ENCODE data around the gene CERS3. TPM values are rescaled to one million over a fixed set of nuclear protein-coding genes. Genes with fewer than 3 reads are reported as not detected.

Gene CERS3
- polyA plus RNA-seq, 1 of the 3 experiments (the other 2 are of a cell fraction) = not detected

GRCh38 chr15:100570735-100571313 lies 42.1 kb upstream of the CERS3 start:
- Histone ChIP-seq H3K36me3 (replicated peaks in 1 of 2; ENCODE audit: control insufficient read depth in 1 of 2, insufficient read depth in 2 of 2, low read length in 1 of 2) (peaks cover 26 to 53% of the 10 kb centered on the region in 2 experiments), H3K9me3 (no peaks in the 10 kb centered on the region), H3K27me3 (ENCODE audit: insufficient read depth) (no peaks in the 10 kb centered on the region), H3K4me1 (ENCODE audit: control insufficient read depth in 1 of 2, insufficient read depth in 2 of 2, low read depth in 1 of 2, low read length in 1 of 2) (no peaks in the 10 kb centered on the region), H3K4me3 (ENCODE audit: low read depth in 2 of 2, low read length in 1 of 2) (no peak overlapping the region), H3K27ac (ENCODE audit: low read depth in 2 of 2, low read length in 1 of 2) (no peak overlapping the region), H3K79me2 (ENCODE audit: insufficient read depth) (peaks cover 2% of the 10 kb centered on the region), H3K9me2 (no peaks in the 10 kb centered on the region), H2AFZ (ENCODE audit: low read depth) (no peak overlapping the region), H3K9ac (no peak overlapping the region), H3F3A (replicated peaks; ENCODE audit: insufficient read depth) (peaks cover 3% of the 10 kb centered on the region), H3K4me2 (no peak overlapping the region), H4K20me1 (ENCODE audit: insufficient read depth) (no peaks in the 10 kb centered on the region)
- no peak for DNase-seq
- WGBS (ENCODE audit: low lambda C conversion rate) = 100% methylated on average over 4 of the region's 4 CpGs
- TF ChIP-seq FOSL2 (IDR thresholded peaks at IDR 0.05; ENCODE audit: borderline replicate concordance, low read depth) (no peak), MEF2A (IDR thresholded peaks at IDR 0.05; ENCODE audit: borderline replicate concordance, low read depth) (no peak), FOXM1 (IDR thresholded peaks at IDR 0.05; ENCODE audit: low read depth) (no peak), SIN3A (IDR thresholded peaks at IDR 0.05; ENCODE audit: borderline replicate concordance, low read depth, low read length) (no peak), MXI1 (IDR thresholded peaks at IDR 0.05; ENCODE audit: low read depth, low read length) (no peak), GATA2 (CRISPR knock-in tag; IDR thresholded peaks at IDR 0.05) (no peak), GABPA (IDR thresholded peaks at IDR 0.05; ENCODE audit: low read depth) (no peak), ELF1 (IDR thresholded peaks at IDR 0.05) (no peak), NFIC (IDR thresholded peaks at IDR 0.05; ENCODE audit: borderline replicate concordance) (no peak), RXRA (IDR thresholded peaks at IDR 0.05; ENCODE audit: borderline replicate concordance, low read depth) (no peak)
- TF ChIP-seq, protein P1, sequence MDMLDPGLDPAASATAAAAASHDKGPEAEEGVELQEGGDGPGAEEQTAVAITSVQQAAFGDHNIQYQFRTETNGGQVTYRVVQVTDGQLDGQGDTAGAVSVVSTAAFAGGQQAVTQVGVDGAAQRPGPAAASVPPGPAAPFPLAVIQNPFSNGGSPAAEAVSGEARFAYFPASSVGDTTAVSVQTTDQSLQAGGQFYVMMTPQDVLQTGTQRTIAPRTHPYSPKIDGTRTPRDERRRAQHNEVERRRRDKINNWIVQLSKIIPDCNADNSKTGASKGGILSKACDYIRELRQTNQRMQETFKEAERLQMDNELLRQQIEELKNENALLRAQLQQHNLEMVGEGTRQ (IDR thresholded peaks at IDR 0.05; ENCODE audit: borderline replicate concordance, low read depth, low read length) = no peak
- TF ChIP-seq, protein P2, sequence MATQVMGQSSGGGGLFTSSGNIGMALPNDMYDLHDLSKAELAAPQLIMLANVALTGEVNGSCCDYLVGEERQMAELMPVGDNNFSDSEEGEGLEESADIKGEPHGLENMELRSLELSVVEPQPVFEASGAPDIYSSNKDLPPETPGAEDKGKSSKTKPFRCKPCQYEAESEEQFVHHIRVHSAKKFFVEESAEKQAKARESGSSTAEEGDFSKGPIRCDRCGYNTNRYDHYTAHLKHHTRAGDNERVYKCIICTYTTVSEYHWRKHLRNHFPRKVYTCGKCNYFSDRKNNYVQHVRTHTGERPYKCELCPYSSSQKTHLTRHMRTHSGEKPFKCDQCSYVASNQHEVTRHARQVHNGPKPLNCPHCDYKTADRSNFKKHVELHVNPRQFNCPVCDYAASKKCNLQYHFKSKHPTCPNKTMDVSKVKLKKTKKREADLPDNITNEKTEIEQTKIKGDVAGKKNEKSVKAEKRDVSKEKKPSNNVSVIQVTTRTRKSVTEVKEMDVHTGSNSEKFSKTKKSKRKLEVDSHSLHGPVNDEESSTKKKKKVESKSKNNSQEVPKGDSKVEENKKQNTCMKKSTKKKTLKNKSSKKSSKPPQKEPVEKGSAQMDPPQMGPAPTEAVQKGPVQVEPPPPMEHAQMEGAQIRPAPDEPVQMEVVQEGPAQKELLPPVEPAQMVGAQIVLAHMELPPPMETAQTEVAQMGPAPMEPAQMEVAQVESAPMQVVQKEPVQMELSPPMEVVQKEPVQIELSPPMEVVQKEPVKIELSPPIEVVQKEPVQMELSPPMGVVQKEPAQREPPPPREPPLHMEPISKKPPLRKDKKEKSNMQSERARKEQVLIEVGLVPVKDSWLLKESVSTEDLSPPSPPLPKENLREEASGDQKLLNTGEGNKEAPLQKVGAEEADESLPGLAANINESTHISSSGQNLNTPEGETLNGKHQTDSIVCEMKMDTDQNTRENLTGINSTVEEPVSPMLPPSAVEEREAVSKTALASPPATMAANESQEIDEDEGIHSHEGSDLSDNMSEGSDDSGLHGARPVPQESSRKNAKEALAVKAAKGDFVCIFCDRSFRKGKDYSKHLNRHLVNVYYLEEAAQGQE (IDR thresholded peaks at IDR 0.05; ENCODE audit: low read depth, low read length) = no peak
- POLR2A ChIA-PET = no interaction called here
- CTCF ChIA-PET = interaction anchor here (0.9 to 10.9 kb wide), 5 partner anchors 15 to 232 kb away, joined by 3 to 130 read pairs (median 4); no protein-coding TSS in a partner anchor

- Histone ChIP-seq H3K27ac (ENCODE audit: low read depth in 2 of 2, low read length in 1 of 2) (no peak overlapping the region), H4K20me1 (ENCODE audit: insufficient read depth) (no peaks in the 10 kb centered on the region), H3K4me2 (no peak overlapping the region), H3K9me2 (no peaks in the 10 kb centered on the region), H3K4me1 (ENCODE audit: control insufficient read depth in 1 of 2, insufficient read depth in 2 of 2, low read depth in 1 of 2, low read length in 1 of 2) (no peaks in the 10 kb centered on the region), H2AFZ (ENCODE audit: low read depth) (no peak overlapping the region), H3K36me3 (replicated peaks in 1 of 2; ENCODE audit: control insufficient read depth in 1 of 2, insufficient read depth in 2 of 2, low read length in 1 of 2) (peaks cover 26 to 53% of the 10 kb centered on the region in 2 experiments), H3K4me3 (ENCODE audit: low read depth in 2 of 2, low read length in 1 of 2) (no peak overlapping the region), H3F3A (replicated peaks; ENCODE audit: insufficient read depth) (peaks cover 3% of the 10 kb centered on the region), H3K9ac (no peak overlapping the region), H3K9me3 (no peaks in the 10 kb centered on the region), H3K27me3 (ENCODE audit: insufficient read depth) (no peaks in the 10 kb centered on the region), H3K79me2 (ENCODE audit: insufficient read depth) (no peaks in the 10 kb centered on the region; the same call in 1 of the 2 replicates)
- TF ChIP-seq GABPA (IDR thresholded peaks at IDR 0.05; ENCODE audit: low read depth) (no peak), YY1 (IDR thresholded peaks at IDR 0.05; ENCODE audit: low read depth) (no peak), RCOR1 (IDR thresholded peaks at IDR 0.05; ENCODE audit: low read length) (no peak)
- TF ChIP-seq, protein P3, sequence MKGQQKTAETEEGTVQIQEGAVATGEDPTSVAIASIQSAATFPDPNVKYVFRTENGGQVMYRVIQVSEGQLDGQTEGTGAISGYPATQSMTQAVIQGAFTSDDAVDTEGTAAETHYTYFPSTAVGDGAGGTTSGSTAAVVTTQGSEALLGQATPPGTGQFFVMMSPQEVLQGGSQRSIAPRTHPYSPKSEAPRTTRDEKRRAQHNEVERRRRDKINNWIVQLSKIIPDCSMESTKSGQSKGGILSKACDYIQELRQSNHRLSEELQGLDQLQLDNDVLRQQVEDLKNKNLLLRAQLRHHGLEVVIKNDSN (IDR thresholded peaks at IDR 0.05; ENCODE audit: borderline replicate concordance, low read depth) = peak; percentile 38; the same call in 1 of the 2 replicates
- no peak for DNase-seq
- 97% methylated on average over 3 of the region's 3 CpGs for WGBS (ENCODE audit: low lambda C conversion rate)
- POLR2A ChIA-PET = no interaction called here
- CTCF ChIA-PET = interaction anchor here (0.9 to 10.9 kb wide), 5 partner anchors 218 to 642 kb away, joined by 3 to 130 read pairs (median 4); no protein-coding TSS in a partner anchor
Measured at GRCh38 chr15:100570275-100570674, 41.5 kb upstream of the CERS3 start.
